ENCODE results near the gene KANK2. TPM values are rescaled to one million over a fixed set of nuclear protein-coding genes. Genes with fewer than 3 reads are reported as not detected.
"Not testable (repeated sequence)": the region's sequence is repeated elsewhere in the genome, so short reads cannot be mapped to it uniquely, and the experiment has no call there.

The KANK2 gene
- total RNA-seq, 1 experiment from 2014 or later, result 0.19 TPM

DNA sequence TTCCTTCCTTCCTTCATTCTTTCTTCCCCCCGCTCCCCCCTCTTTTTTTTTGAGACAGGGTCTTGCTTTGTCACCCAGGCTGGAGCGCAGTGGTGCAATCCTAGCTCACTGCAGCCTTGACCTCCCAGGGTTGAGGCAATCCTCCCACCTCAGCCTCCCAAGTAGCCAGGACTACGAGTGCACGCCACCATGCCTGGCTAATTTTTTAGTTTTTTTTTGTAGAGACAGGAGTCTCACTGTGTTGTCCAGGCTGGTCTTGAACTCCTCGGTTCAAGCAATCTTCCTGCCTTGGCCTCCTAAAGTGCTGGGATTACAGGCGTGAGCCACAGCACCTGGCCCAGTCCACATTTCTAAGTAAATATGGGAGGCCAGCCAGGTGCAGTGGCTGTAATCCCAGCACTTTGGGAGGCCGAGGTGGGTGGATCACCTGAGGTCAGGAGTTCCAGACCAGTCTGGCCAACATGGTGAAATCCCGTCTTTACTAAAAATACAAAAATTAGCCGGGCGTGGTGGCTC is 57.3 kb downstream of the KANK2 start:
- H3K27ac ChIP-seq (ENCODE audit: low read length); H3K36me3 ChIP-seq (ENCODE audit: insufficient read depth, low read length); H2AFZ ChIP-seq (ENCODE audit: low read length); H3K4me2 ChIP-seq (ENCODE audit: low read depth, low read length, poor library complexity, severe bottlenecking); H3K9me3 ChIP-seq (ENCODE audit: low read length); H4K20me1 ChIP-seq (ENCODE audit: insufficient read depth, low read depth, low read length); H3K9ac ChIP-seq (ENCODE audit: low read length); H3K27me3 ChIP-seq (ENCODE audit: low read length); DNase-seq; H3K4me3 ChIP-seq (ENCODE audit: low read length); H3K4me1 ChIP-seq (ENCODE audit: low read length); H3K9me2 ChIP-seq (replicated peaks; ENCODE audit: insufficient read depth, low read length); H3K79me2 ChIP-seq (ENCODE audit: low read length): not testable (repeated sequence)

- H2AFZ ChIP-seq (ENCODE audit: low read length), result no peak overlapping the region
- no peaks in the 10 kb centered on the region for H3K9me3 ChIP-seq (ENCODE audit: low read length)
- no peaks in the 10 kb centered on the region for H3K36me3 ChIP-seq (ENCODE audit: insufficient read depth, low read length)
- no peak overlapping the region for H3K4me2 ChIP-seq (ENCODE audit: low read depth, low read length, poor library complexity, severe bottlenecking)
- no peaks in the 10 kb centered on the region for H3K79me2 ChIP-seq (ENCODE audit: low read length)
- DNase-seq, result no peak
- no peak overlapping the region for H3K27ac ChIP-seq (ENCODE audit: low read length)
- H3K4me3 ChIP-seq (ENCODE audit: low read length), result no peak overlapping the region
- no peak overlapping the region for H3K9ac ChIP-seq (ENCODE audit: low read length)
- H3K27me3 ChIP-seq (ENCODE audit: low read length), result no peaks in the 10 kb centered on the region
- 0 out of 2 replicates have a peak, but pooled peaks cover 3% of the 10 kb centered on the region for H4K20me1 ChIP-seq (ENCODE audit: insufficient read depth, low read depth, low read length)
- peaks cover 5% of the 10 kb centered on the region; the same call in 1 of the 2 replicates for H3K4me1 ChIP-seq (ENCODE audit: low read length)
- H3K9me2 ChIP-seq (replicated peaks; ENCODE audit: insufficient read depth, low read length), result no peaks in the 10 kb centered on the region
Measured at GRCh38 chr19:11138601-11139300, 58.6 kb downstream of the KANK2 start.

GRCh38 chr19:11137542-11138384 is 59.6 kb downstream of the KANK2 start:
- no peaks in the 10 kb centered on the region for H3K79me2 ChIP-seq (ENCODE audit: low read length)
- H3K4me1 ChIP-seq (ENCODE audit: low read length), result peaks cover 5% of the 10 kb centered on the region; the same call in 1 of the 2 replicates
- H2AFZ ChIP-seq (ENCODE audit: low read length), result no peak overlapping the region
- H3K27ac ChIP-seq (ENCODE audit: low read length), result no peak overlapping the region
- no peaks in the 10 kb centered on the region for H3K9me3 ChIP-seq (ENCODE audit: low read length)
- no peaks in the 10 kb centered on the region for H3K27me3 ChIP-seq (ENCODE audit: low read length)
- H3K4me2 ChIP-seq (ENCODE audit: low read depth, low read length, poor library complexity, severe bottlenecking), result peak overlapping the region; percentile 54
- H3K9me2 ChIP-seq (replicated peaks; ENCODE audit: insufficient read depth, low read length), result no peaks in the 10 kb centered on the region
- DNase-seq, result peak; percentile 69
- H3K4me3 ChIP-seq (ENCODE audit: low read length), result no peak overlapping the region
- H3K9ac ChIP-seq (ENCODE audit: low read length), result peak overlapping the region; percentile 41; the same call in 1 of the 2 replicates
- H4K20me1 ChIP-seq (ENCODE audit: insufficient read depth, low read depth, low read length), result 0 out of 2 replicates have a peak, but pooled peaks cover 3% of the 10 kb centered on the region
- 0 out of 2 replicates have a peak, but pooled peaks cover 2% of the 10 kb centered on the region for H3K36me3 ChIP-seq (ENCODE audit: insufficient read depth, low read length)

DNA sequence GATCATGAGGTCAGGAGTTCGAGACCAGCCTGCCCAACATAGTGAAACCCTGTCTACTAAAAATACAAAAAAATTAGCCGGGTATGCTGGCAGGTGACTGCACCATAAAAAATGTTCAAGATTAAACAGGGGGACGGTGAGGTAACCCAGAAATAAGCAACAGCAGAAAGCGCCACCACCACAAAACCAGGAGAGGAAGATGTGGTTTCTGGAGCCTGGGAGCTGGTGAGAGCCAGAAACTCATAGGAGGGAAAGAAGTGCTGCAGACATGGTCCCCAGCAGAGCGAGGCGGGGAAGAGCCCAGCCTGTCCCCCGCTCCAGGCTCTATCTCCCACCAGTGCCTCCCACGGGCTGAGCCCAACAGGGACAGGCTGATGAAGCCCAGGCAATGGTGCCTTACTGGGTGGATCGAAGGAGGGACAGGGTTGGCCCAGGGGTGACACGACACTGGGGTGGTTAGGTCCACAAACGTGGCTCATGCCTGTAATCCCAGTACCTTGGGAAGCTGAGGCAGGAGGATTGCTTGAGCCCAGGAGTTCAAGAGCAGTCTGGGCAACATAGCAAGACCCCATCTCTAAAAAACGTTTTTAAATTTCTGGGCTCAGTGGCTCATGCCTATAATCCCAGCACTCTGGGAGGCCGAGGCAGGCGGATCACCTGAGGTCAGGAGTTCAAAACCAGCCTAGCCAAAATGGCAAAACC is 60.8 kb downstream of the KANK2 start:
- Histone ChIP-seq H3K27ac (ENCODE audit: low read length) (no peak overlapping the region), H4K20me1 (ENCODE audit: insufficient read depth, low read depth, low read length) (peaks cover 10% of the 10 kb centered on the region), H3K4me2 (ENCODE audit: low read depth, low read length, poor library complexity, severe bottlenecking) (no peak overlapping the region), H3K9me2 (replicated peaks; ENCODE audit: insufficient read depth, low read length) (no peaks in the 10 kb centered on the region), H3K9ac (ENCODE audit: low read length) (no peak overlapping the region), H3K4me3 (ENCODE audit: low read length) (no peak overlapping the region), H3K79me2 (ENCODE audit: low read length) (no peaks in the 10 kb centered on the region), H3K9me3 (ENCODE audit: low read length) (no peaks in the 10 kb centered on the region), H3K4me1 (ENCODE audit: low read length) (peaks cover 5% of the 10 kb centered on the region; the same call in 1 of the 2 replicates), H3K27me3 (ENCODE audit: low read length) (no peaks in the 10 kb centered on the region), H3K36me3 (ENCODE audit: insufficient read depth, low read length) (peaks cover 10% of the 10 kb centered on the region), H2AFZ (ENCODE audit: low read length) (no peak overlapping the region)
- DNase-seq, result no peak

GRCh38 chr19:11131471-11131870 is 65.9 kb downstream of the KANK2 start:
- H3K9me3 ChIP-seq (ENCODE audit: low read length), result no peaks in the 10 kb centered on the region
- no peak overlapping the region for H3K9ac ChIP-seq (ENCODE audit: low read length)
- H3K4me1 ChIP-seq (ENCODE audit: low read length), result no peaks in the 10 kb centered on the region
- H3K79me2 ChIP-seq (ENCODE audit: low read length), result no peaks in the 10 kb centered on the region
- no peak overlapping the region for H3K4me2 ChIP-seq (ENCODE audit: low read depth, low read length, poor library complexity, severe bottlenecking)
- H3K9me2 ChIP-seq (replicated peaks; ENCODE audit: insufficient read depth, low read length), result no peaks in the 10 kb centered on the region
- peaks cover 22% of the 10 kb centered on the region for H4K20me1 ChIP-seq (ENCODE audit: insufficient read depth, low read depth, low read length)
- no peak for DNase-seq
- H3K27ac ChIP-seq (ENCODE audit: low read length), result no peak overlapping the region
- no peaks in the 10 kb centered on the region for H3K27me3 ChIP-seq (ENCODE audit: low read length)
- H2AFZ ChIP-seq (ENCODE audit: low read length), result no peak overlapping the region
- H3K4me3 ChIP-seq (ENCODE audit: low read length), result no peak overlapping the region
- H3K36me3 ChIP-seq (ENCODE audit: insufficient read depth, low read length), result peaks cover 48% of the 10 kb centered on the region

GRCh38 chr19:11130824-11131455 is 66.4 kb downstream of the KANK2 start:
- H3K36me3 ChIP-seq (ENCODE audit: insufficient read depth, low read length), result peaks cover 51% of the 10 kb centered on the region
- no peaks in the 10 kb centered on the region for H3K27me3 ChIP-seq (ENCODE audit: low read length)
- no peak overlapping the region for H3K4me2 ChIP-seq (ENCODE audit: low read depth, low read length, poor library complexity, severe bottlenecking)
- H3K4me3 ChIP-seq (ENCODE audit: low read length), result no peak overlapping the region
- H3K27ac ChIP-seq (ENCODE audit: low read length), result no peak overlapping the region
- H3K9ac ChIP-seq (ENCODE audit: low read length), result no peak overlapping the region
- no peaks in the 10 kb centered on the region for H3K79me2 ChIP-seq (ENCODE audit: low read length)
- no peaks in the 10 kb centered on the region for H3K9me3 ChIP-seq (ENCODE audit: low read length)
- no peak overlapping the region for H2AFZ ChIP-seq (ENCODE audit: low read length)
- H3K9me2 ChIP-seq (replicated peaks; ENCODE audit: insufficient read depth, low read length), result no peaks in the 10 kb centered on the region
- DNase-seq, result peak; percentile 89
- H3K4me1 ChIP-seq (ENCODE audit: low read length), result no peaks in the 10 kb centered on the region
- H4K20me1 ChIP-seq (ENCODE audit: insufficient read depth, low read depth, low read length), result peaks cover 25% of the 10 kb centered on the region

- no peak for DNase-seq
- Histone ChIP-seq H3K27me3 (ENCODE audit: low read length) (no peaks in the 10 kb centered on the region), H3K9me3 (ENCODE audit: low read length) (no peaks in the 10 kb centered on the region), H3K9ac (ENCODE audit: low read length) (no peak overlapping the region), H3K9me2 (replicated peaks; ENCODE audit: insufficient read depth, low read length) (no peaks in the 10 kb centered on the region), H3K4me1 (ENCODE audit: low read length) (no peaks in the 10 kb centered on the region), H3K4me3 (ENCODE audit: low read length) (no peak overlapping the region), H3K27ac (ENCODE audit: low read length) (no peak overlapping the region), H2AFZ (ENCODE audit: low read length) (no peak overlapping the region), H3K79me2 (ENCODE audit: low read length) (no peaks in the 10 kb centered on the region), H4K20me1 (ENCODE audit: insufficient read depth, low read depth, low read length) (peaks cover 28% of the 10 kb centered on the region), H3K4me2 (ENCODE audit: low read depth, low read length, poor library complexity, severe bottlenecking) (no peak overlapping the region), H3K36me3 (ENCODE audit: insufficient read depth, low read length) (peaks cover 60% of the 10 kb centered on the region)
Measured at GRCh38 chr19:11127905-11128304, 69.4 kb downstream of the KANK2 start.

Measured in Karpas-422 (cell line).